MG63 (cell line): Measurements from ENCODE around the gene CHST6. TPM values are rescaled to one million over a fixed set of nuclear protein-coding genes. Genes with fewer than 3 reads are reported as not detected.

Source experiments
- DNase-seq: peaks from one replicate; pipeline ENCODE4 v3.0.0-alpha.2; 2020
- H3K27me3 ChIP-seq: fragments of 250-450 bp; sonication (Bioruptor Pico); 2 replicates; pipeline ENCODE4 v1.5.1; 2020; ENCODE audit warnings: mild to moderate bottlenecking, moderate library complexity
- H3K36me3 ChIP-seq: fragments of 250-450 bp; sonication (Bioruptor Pico); 2 replicates; pipeline ENCODE4 v1.5.1; 2020; ENCODE audit warnings: mild to moderate bottlenecking, moderate library complexity
- H3K4me3 ChIP-seq: fragments of 250-450 bp; sonication (Bioruptor Pico); 2 replicates; pipeline ENCODE4 v1.5.1; 2020; ENCODE audit warnings: mild to moderate bottlenecking, moderate library complexity
- H3K9me3 ChIP-seq: fragments of 250-450 bp; sonication (Bioruptor Pico); 2 replicates; pipeline ENCODE4 v1.5.1; 2020; ENCODE audit warnings: mild to moderate bottlenecking, moderate library complexity
- total RNA-seq: library from RNA; depleted of rRNA; stranded (reverse); fragments of >200 nt; shearing (Covaris generic); gene quantifications from 2 replicates; pipeline ENCODE4 v1.2.3, GENCODE V29; 2014; ENCODE audit warnings: low replicate concordance

Gene CHST6
- total RNA-seq, 1 experiment from 2014 or later: not detected

GRCh38 chr16:75485230-75486013, 9.8 kb downstream of the CHST6 start:
- DNase-seq: no peak
- H3K27me3 ChIP-seq: no peaks in the 10 kb centered on the region
- no peak overlapping the region for H3K4me3 ChIP-seq
- no peaks in the 10 kb centered on the region for H3K9me3 ChIP-seq
- no peaks in the 10 kb centered on the region for H3K36me3 ChIP-seq

- Histone ChIP-seq H3K4me3 (no peak overlapping the region), H3K9me3 (no peaks in the 10 kb centered on the region), H3K27me3 (no peaks in the 10 kb centered on the region), H3K36me3 (no peaks in the 10 kb centered on the region)
- no peak for DNase-seq
These were observed 12.0 kb downstream of the CHST6 start for GRCh38 chr16:75483222-75483621.

GRCh38 chr16:75482434-75483205, 12.6 kb downstream of the CHST6 start:
- no peak overlapping the region for H3K4me3 ChIP-seq
- no peaks in the 10 kb centered on the region for H3K27me3 ChIP-seq
- H3K36me3 ChIP-seq: no peaks in the 10 kb centered on the region
- H3K9me3 ChIP-seq: no peaks in the 10 kb centered on the region
- no peak for DNase-seq

- no peak for DNase-seq
- no peaks in the 10 kb centered on the region for H3K9me3 ChIP-seq
- H3K4me3 ChIP-seq: no peak overlapping the region
- H3K27me3 ChIP-seq: no peaks in the 10 kb centered on the region
- no peaks in the 10 kb centered on the region for H3K36me3 ChIP-seq
These were observed 13.8 kb downstream of the CHST6 start for GRCh38 chr16:75481475-75481874.

GRCh38 chr16:75479421-75479990, 15.7 kb downstream of the CHST6 start:
- Histone ChIP-seq H3K4me3 (no peak overlapping the region), H3K9me3 (no peaks in the 10 kb centered on the region), H3K27me3 (no peaks in the 10 kb centered on the region), H3K36me3 (no peaks in the 10 kb centered on the region)
- DNase-seq: no peak

- Histone ChIP-seq H3K9me3 (no peaks in the 10 kb centered on the region), H3K36me3 (no peaks in the 10 kb centered on the region), H3K27me3 (no peaks in the 10 kb centered on the region), H3K4me3 (no peak overlapping the region)
- DNase-seq: no peak
These were observed 16.5 kb downstream of the CHST6 start for GRCh38 chr16:75478480-75479345.

- Histone ChIP-seq H3K4me3 (no peak overlapping the region), H3K36me3 (no peaks in the 10 kb centered on the region), H3K9me3 (no peaks in the 10 kb centered on the region), H3K27me3 (no peaks in the 10 kb centered on the region)
- DNase-seq: no peak
These were observed 17.4 kb downstream of the CHST6 start for GRCh38 chr16:75477680-75478473.

GRCh38 chr16:75476817-75477216, 18.4 kb downstream of the CHST6 start:
- H3K4me3 ChIP-seq: no peak overlapping the region
- H3K9me3 ChIP-seq: no peaks in the 10 kb centered on the region
- no peak for DNase-seq
- no peaks in the 10 kb centered on the region for H3K27me3 ChIP-seq
- no peaks in the 10 kb centered on the region for H3K36me3 ChIP-seq

GRCh38 chr16:75475420-75475847, 19.8 kb downstream of the CHST6 start:
- H3K36me3 ChIP-seq: no peaks in the 10 kb centered on the region
- DNase-seq: no peak
- H3K9me3 ChIP-seq: no peaks in the 10 kb centered on the region
- no peaks in the 10 kb centered on the region for H3K27me3 ChIP-seq
- no peak overlapping the region for H3K4me3 ChIP-seq

- H3K9me3 ChIP-seq: no peaks in the 10 kb centered on the region
- H3K27me3 ChIP-seq: no peaks in the 10 kb centered on the region
- no peak overlapping the region for H3K4me3 ChIP-seq
- H3K36me3 ChIP-seq: no peaks in the 10 kb centered on the region
- no peak for DNase-seq
These were observed 22.0 kb downstream of the CHST6 start for GRCh38 chr16:75472908-75473877.

- no peak overlapping the region for H3K4me3 ChIP-seq
- H3K9me3 ChIP-seq: no peaks in the 10 kb centered on the region
- H3K36me3 ChIP-seq: no peaks in the 10 kb centered on the region
- no peaks in the 10 kb centered on the region for H3K27me3 ChIP-seq
- peak; percentile 22 for DNase-seq
These were observed 23.3 kb downstream of the CHST6 start for GRCh38 chr16:75471723-75472633.

- Histone ChIP-seq H3K36me3 (no peaks in the 10 kb centered on the region), H3K27me3 (no peaks in the 10 kb centered on the region), H3K9me3 (no peaks in the 10 kb centered on the region), H3K4me3 (no peak overlapping the region)
- DNase-seq: no peak
These were observed 28.5 kb downstream of the CHST6 start for GRCh38 chr16:75466760-75467159.

- Histone ChIP-seq H3K4me3 (peak within 1 kb of the TSS; percentile 83), H3K27me3 (no peaks in the 10 kb centered on the region), H3K36me3 (no peaks in the 10 kb centered on the region), H3K9me3 (no peaks in the 10 kb centered on the region)
- peak; percentile 96 for DNase-seq
These were observed 30.9 kb downstream of the CHST6 start, which contains the start of gene TMEM170A for GRCh38 chr16:75464122-75464918. TMEM170A (minus strand) TSS chr16:75464689; CDS start chr16:75464600, 89 bp downstream.
